SU-DHL-6 (cell line): ENCODE measurements around the gene ZNF189.

Experiments
- H2AFZ ChIP-seq: fragments of 200-600 bp; sonication (generic); 2 replicates; pipeline ENCODE4 v1.6.1; 2014; ENCODE audit warnings: low read depth, mild to moderate bottlenecking, moderate library complexity, mixed read lengths, antibody characterized with exemption, low read length; ENCODE audit not compliant: severe bottlenecking
- H3F3A ChIP-seq: fragments of 200-600 bp; shearing (Covaris generic); 2 replicates; pipeline ENCODE4 v1.6.0; 2016; ENCODE audit warnings: antibody characterized with exemption, mild to moderate bottlenecking; ENCODE audit not compliant: insufficient read depth
- H3K27ac ChIP-seq: fragments of 200-600 bp; sonication (generic); 2 replicates; pipeline ENCODE4 v1.5.1; 2016; ENCODE audit warnings: low read depth, mild to moderate bottlenecking, low read length, moderate library complexity, mixed read lengths
- H3K27me3 ChIP-seq: fragments of 200-600 bp; sonication (generic), shearing (Covaris generic); 2 replicates; pipeline ENCODE4 v1.6.0; 2014; ENCODE audit warnings: mild to moderate bottlenecking, low read length
- H3K36me3 ChIP-seq: fragments of 200-600 bp; sonication (generic); 2 replicates; pipeline ENCODE4 v1.6.1; 2014; ENCODE audit warnings: mild to moderate bottlenecking, low read length, mixed read lengths
- H3K4me2 ChIP-seq: fragments of 300-600, 200-600 bp; shearing (Covaris generic), sonication (generic); 2 replicates; pipeline ENCODE4 v1.6.0; 2014; ENCODE audit warnings: low read length, low read depth, mild to moderate bottlenecking; ENCODE audit not compliant: poor library complexity, severe bottlenecking
- H3K4me3 ChIP-seq: fragments of 200-600 bp; sonication (generic); 2 replicates; pipeline ENCODE4 v1.5.1; 2014; ENCODE audit warnings: antibody characterized with exemption, low read length, mild to moderate bottlenecking, mixed read lengths; ENCODE audit not compliant: insufficient read depth, poor library complexity, severe bottlenecking
- H3K79me2 ChIP-seq: fragments of 200-600 bp; sonication (generic); 2 replicates; pipeline ENCODE4 v1.6.1; 2014; ENCODE audit warnings: mild to moderate bottlenecking, low read length, moderate library complexity; ENCODE audit not compliant: insufficient read depth
- H3K9ac ChIP-seq: fragments of 200-600 bp; sonication (generic); 2 replicates; pipeline ENCODE4 v1.7.0; 2014; ENCODE audit warnings: mild to moderate bottlenecking, low read length
- H3K9me2 ChIP-seq: fragments of 200-600 bp; sonication (generic); replicated peaks from 2 replicates; pipeline ENCODE4 v1.6.1; 2014; ENCODE audit warnings: low read length; ENCODE audit not compliant: insufficient read depth
- H3K9me3 ChIP-seq: fragments of 200-600 bp; sonication (generic); 2 replicates; pipeline ENCODE4 v1.6.1; 2014; ENCODE audit warnings: low read length, mixed read lengths; ENCODE audit not compliant: insufficient read depth
- H4K20me1 ChIP-seq: fragments of 200-600 bp; sonication (generic); 2 replicates; pipeline ENCODE4 v1.6.1; 2014; ENCODE audit warnings: low read depth, mild to moderate bottlenecking, antibody characterized with exemption, low read length, moderate library complexity, mixed read lengths
- CTCF ChIP-seq: fragments of 200-600 bp; sonication (generic); IDR thresholded peaks from one replicate; pipeline ENCODE4 v1.5.1; 2017; ENCODE audit warnings: antibody characterized with exemption, mild to moderate bottlenecking, low read length, moderate library complexity; ENCODE audit not compliant: insufficient read depth, poor library complexity, severe bottlenecking
- EZH2phosphoT487 ChIP-seq: fragments of 200-600 bp; sonication (generic), shearing (Covaris generic); conservative IDR thresholded peaks from 2 replicates; pipeline ENCODE4 v1.6.1; 2018; ENCODE audit warnings: mild to moderate bottlenecking, antibody characterized with exemption, low read length, moderate library complexity, mixed read lengths

The ZNF189 gene

DNA sequence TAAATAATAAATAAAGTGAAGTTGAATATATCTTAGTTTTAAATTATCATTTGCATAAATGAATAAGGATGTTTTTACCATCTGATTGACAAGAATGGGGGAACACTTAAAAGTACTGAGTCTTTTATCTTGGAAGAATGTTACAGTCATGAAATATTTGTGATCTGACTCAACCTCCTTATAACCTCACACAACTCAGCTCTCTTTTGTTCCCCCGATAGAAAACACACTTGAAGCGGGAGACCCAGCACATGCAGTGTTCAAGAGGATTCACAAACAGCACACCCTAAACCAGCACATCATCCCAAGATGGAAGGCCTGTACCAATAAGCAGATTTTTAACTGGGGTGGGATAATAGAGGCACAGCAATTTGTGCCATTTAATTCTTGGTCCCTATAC, 29.4 kb upstream of the ZNF189 start:
- H3K79me2 ChIP-seq, result no peaks in the 10 kb centered on the region
- no peaks in the 10 kb centered on the region for H3K9me3 ChIP-seq
- no peak overlapping the region for H3K9ac ChIP-seq
- no peaks in the 10 kb centered on the region for H3K9me2 ChIP-seq
- no peak overlapping the region for H3K4me2 ChIP-seq
- no peak overlapping the region for H2AFZ ChIP-seq
- no peaks in the 10 kb centered on the region for H3K36me3 ChIP-seq
- TF ChIP-seq EZH2phosphoT487 (no peak), CTCF (no peak)
- no peak overlapping the region for H3K27ac ChIP-seq
- H3F3A ChIP-seq, result no peaks in the 10 kb centered on the region
- H4K20me1 ChIP-seq, result no peaks in the 10 kb centered on the region
- H3K27me3 ChIP-seq, result no peaks in the 10 kb centered on the region
- no peak overlapping the region for H3K4me3 ChIP-seq

DNA sequence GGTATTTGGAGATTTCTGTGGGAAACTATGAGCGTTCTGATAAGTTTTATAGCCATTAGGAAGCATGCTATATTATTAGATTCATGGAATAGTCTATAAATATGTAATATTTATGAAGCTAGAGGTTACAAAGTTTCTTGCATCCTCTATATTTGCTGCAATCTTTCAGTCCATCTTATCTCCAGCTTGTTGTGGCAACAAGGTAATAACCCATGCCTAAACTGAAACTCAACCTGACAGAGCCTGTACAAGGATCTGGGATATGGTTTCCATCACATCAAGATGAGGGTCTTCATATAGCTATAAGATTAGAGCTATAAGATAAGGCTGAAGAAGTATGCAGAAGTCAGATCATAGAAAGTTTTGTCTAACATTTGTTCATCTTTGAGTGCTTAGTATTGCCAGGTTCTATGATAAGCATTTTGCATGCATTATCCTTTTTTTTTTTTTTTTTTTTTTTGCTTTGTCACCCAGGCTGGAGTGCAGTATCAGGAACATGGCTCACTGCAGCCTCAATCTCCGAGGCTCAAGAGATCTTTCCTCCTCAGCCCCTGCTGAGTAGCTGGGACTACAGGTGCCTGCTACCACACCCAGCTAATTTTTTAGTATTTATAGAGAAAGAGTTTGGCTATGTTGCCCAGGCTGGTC, 28.6 kb upstream of the ZNF189 start:
- Histone ChIP-seq H3K36me3 (no peaks in the 10 kb centered on the region), H3K9me3 (no peaks in the 10 kb centered on the region), H3K27me3 (no peaks in the 10 kb centered on the region), H3K9me2 (no peaks in the 10 kb centered on the region), H3F3A (no peaks in the 10 kb centered on the region), H3K4me3 (no peak overlapping the region), H3K79me2 (no peaks in the 10 kb centered on the region), H3K9ac (no peak overlapping the region), H4K20me1 (no peaks in the 10 kb centered on the region), H3K27ac (no peak overlapping the region), H3K4me2 (no peak overlapping the region), H2AFZ (no peak overlapping the region)
- TF ChIP-seq CTCF (no peak), EZH2phosphoT487 (no peak)

GRCh38 chr9:101371813-101372212, 26.8 kb upstream of the ZNF189 start:
- no peak overlapping the region for H3K27ac ChIP-seq
- H3K9me3 ChIP-seq, result no peaks in the 10 kb centered on the region
- H3K36me3 ChIP-seq, result no peaks in the 10 kb centered on the region
- H3F3A ChIP-seq, result no peaks in the 10 kb centered on the region
- H2AFZ ChIP-seq, result no peak overlapping the region
- H3K4me2 ChIP-seq, result no peak overlapping the region
- no peaks in the 10 kb centered on the region for H3K27me3 ChIP-seq
- H3K9ac ChIP-seq, result no peak overlapping the region
- TF ChIP-seq EZH2phosphoT487, result no peak
- TF ChIP-seq CTCF, result no peak
- no peaks in the 10 kb centered on the region for H4K20me1 ChIP-seq
- no peaks in the 10 kb centered on the region for H3K9me2 ChIP-seq
- no peak overlapping the region for H3K4me3 ChIP-seq
- H3K79me2 ChIP-seq, result no peaks in the 10 kb centered on the region
